ENCODE results near the gene CCDC88B. TPM values are rescaled to one million over a fixed set of nuclear protein-coding genes. Genes with fewer than 3 reads are reported as not detected.
A peak's percentile ranks its signal among the peaks of the same experiment; 100 is the strongest.
"Not testable (repeated sequence)": the region's sequence is repeated elsewhere in the genome, so short reads cannot be mapped to it uniquely, and the experiment has no call there.

CCDC88B gene
- polyA plus RNA-seq, 12 donors: 2.5 to 10.7 (median 3.4) TPM; not detected in 1

- no peak for DNase-seq
These were observed 19.4 kb upstream of the CCDC88B start for GRCh38 chr11:64320556-64320955.

DNA sequence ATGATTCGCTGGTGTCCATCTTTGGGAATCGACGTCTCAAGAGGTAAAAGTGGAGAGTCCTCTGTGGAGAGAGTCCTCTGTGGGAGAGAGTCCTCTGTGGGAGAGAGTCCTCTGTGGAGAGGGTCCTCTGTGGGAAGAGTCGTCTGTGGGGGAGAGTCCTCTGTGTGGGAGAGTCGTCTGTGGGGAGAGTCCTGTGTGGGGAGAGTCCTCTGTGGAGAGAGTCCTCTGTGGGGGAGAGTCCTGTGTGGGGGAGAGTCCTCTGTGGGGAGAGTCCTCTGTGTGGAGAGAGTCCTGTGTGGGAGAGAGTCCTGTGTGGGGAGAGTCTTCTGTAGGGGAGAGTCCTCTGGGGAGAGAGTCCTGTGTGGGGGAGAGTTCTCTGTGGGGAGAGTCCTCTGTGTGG is 19.0 kb upstream of the CCDC88B start:
- DNase-seq: no peak

GRCh38 chr11:64321533-64321932 is 18.5 kb upstream of the CCDC88B start:
- DNase-seq: no peak

DNA sequence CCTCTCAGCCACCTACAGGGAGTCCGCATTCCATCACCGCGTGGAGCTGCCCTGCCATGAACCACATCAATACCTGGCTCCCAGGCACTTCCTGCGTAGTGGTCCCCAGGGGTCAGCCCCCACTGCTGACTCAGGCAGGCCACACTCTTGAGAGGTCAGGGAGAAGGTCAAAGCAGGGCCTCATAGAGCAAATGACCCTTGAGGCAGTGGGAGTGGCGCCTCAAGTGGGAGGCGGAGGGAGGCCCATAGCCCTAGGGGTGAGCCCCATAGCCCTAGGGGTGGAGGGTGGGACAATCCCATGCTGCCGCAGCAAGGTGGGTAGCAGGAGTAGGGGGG is 17.1 kb upstream of the CCDC88B start:
- DNase-seq: no peak

- DNase-seq: no peak
These were observed 16.6 kb upstream of the CCDC88B start for GRCh38 chr11:64323373-64323772.

DNA sequence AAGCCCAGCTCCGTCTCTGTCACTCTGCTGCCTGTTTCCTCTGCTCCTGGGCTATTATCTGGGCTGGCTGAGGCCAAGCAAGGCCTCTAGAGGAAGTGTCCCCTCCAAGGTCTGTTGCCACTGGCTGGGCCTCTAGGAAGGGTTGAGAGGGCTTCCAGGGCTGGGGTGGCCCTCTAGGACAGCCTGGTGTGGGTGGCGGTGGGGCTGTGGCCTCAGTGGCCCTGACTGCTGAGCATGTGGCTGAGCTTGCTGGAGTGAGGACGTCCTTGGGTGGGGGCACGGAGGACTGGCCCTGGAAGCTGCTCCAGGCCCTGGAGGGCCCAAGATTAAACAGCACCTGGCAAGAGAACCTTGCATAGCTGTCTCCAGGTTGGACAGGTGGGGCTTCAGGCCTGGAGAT is 16.0 kb upstream of the CCDC88B start:
- DNase-seq: not testable (repeated sequence)

DNA sequence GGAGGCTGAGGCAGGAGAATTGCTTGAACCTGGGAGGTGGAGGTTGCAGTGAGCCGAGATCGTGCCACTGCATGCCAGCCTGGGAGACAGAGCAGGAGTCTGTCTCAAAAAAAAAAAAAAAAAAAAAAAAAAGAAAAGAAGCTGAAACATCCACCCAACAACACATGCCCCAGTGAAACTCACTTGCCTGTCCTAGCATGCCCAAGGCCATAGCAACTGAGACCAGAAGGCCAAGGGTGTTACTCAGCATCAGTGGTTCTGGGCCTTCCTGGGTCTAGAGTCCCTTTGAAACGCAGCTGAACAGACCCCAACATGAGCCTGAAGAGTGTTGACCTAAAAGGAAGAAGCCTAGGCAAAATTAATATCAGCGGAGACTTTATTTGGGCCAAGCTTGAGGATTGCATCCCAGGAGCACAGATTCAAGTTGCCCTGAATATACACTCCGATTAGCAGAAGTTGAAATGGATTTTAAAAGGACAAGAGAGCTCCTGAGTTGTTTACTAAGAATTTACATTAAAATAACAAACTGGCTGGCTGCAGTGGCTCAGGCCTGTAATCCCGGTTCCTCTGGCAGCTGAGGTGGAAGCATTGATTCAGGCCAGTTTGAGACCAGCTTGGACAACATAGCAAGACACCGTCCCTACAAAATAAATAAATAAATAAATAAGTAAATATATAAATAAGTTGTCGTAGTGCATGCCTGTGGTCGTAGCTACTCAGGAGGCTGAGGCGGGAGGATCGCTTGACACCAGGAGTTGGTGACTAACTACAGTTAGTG is 15.1 kb upstream of the CCDC88B start:
- DNase-seq: no peak

GRCh38 chr11:64327375-64327774 is 12.6 kb upstream of the CCDC88B start:
- DNase-seq: no peak

- DNase-seq: no peak
These were observed 12.0 kb upstream of the CCDC88B start for GRCh38 chr11:64327993-64328392.

GRCh38 chr11:64330888-64331287 is 9.1 kb upstream of the CCDC88B start:
- no peak for DNase-seq

GRCh38 chr11:64331569-64332371 is 8.2 kb upstream of the CCDC88B start:
- no peak for DNase-seq

DNA sequence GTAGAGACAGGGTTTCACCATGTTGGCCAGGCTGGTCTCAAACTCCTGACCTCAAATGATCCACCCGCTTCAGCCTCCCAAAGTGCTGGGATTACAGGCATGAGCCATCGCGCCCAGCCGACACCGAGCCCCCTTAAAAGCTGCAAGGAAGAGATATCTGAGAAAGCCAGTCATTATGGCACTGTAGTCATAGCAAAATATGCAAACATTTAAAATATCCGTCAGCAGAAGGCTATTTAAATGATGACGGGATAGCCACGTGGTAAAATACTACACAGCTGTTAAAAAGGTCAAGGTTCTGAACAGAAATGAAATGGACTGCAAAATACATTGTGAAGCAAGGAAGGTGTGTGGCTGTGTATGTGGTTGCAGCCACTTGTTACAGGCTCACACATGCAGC is 6.4 kb upstream of the CCDC88B start:
- DNase-seq: no peak

GRCh38 chr11:64334764-64335735 is 5.0 kb upstream of the CCDC88B start:
- no peak for DNase-seq

DNA sequence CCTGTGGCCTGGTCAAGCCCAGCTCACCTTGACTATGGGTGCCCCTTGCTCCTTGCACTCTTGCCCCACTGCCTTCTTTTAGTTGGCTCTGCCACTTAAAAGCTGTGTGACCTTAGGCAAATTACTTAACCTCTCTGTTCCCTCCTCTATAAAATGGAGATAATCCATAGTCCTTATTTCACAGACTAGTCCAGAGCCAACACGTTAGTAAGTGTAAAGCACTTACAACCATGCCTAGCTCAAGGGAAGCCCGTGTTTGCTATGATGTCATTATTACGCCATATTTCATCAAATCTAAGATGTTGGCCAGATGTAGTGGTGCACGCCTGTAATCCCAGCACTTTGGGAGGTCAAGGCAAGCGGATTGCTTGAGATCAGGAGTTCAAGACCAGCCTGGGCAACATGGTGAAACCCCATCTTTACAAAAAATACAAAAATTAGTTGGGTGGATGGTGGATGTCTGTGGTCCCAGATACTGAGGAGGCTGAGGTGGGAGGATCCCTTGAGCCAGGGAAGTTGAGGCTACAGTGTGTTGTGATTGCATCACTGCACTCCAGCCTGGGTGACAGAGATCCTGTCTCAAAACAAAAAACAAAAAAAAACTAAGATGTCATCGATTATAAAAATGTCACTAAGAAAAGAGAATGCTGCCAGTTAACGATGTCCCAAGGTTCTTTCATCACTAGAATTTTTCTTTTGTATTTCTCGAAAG is 2.3 kb upstream of the CCDC88B start:
- no peak for DNase-seq

GRCh38 chr11:64338716-64339115 is 1.3 kb upstream of the CCDC88B start:
- no peak for DNase-seq

- DNase-seq: no peak
These were observed 718 bp upstream of the CCDC88B start for GRCh38 chr11:64339286-64339685.

- no peak for DNase-seq
These were observed 799 bp downstream of the CCDC88B start for GRCh38 chr11:64340671-64341335.

GRCh38 chr11:64341429-64341828 is 1.4 kb downstream of the CCDC88B start:
- DNase-seq: no peak

- DNase-seq: peak; percentile 63
These were observed 2.1 kb downstream of the CCDC88B start for GRCh38 chr11:64341851-64342791.
